ENCODE measurements around the gene RPL23.

DNA sequence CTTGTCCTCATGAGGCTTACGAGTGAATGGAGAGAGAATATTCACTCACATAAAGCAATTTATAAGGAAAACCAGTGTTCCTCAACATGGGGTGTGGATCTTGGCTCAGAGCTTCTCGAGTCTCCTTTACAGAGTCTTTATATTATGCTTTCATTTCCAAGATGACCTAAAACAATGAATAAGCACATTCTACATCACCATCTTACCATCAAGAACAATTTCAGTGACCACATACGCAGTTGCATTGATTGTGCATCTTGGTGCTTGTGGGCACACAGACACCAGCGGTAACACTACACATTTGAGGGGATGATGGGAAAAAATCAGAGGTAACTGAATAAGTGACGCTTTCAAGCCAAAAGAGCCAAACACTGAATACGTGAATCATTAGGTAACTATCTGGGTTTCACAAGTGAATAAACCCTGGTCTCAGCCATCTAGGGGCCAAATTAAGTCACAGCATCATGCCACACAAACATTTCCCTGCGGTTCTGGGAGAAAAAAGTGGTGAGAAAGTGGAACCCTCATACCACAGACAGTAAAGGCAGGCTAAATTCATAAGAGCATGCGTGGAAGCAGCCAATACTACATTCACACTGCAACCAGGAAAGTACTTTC is 37.8 kb downstream of the RPL23 start:
- TF ChIP-seq POLR2AphosphoS5 (IDR thresholded peaks at IDR 0.05) (no peak), POLR2A (IDR thresholded peaks at IDR 0.05) (no peak)
